GM21723 (cell line): ENCODE results near the gene ACTRT2.

ENCODE experiments used
- ATAC-seq: cut with Tn5 transposase; IDR thresholded peaks from one replicate; pipeline ENCODE4 v1.9.1; 2021; ENCODE audit warnings: mild to moderate bottlenecking, moderate library complexity; ENCODE audit not compliant: unreplicated experiment

ACTRT2 gene

DNA sequence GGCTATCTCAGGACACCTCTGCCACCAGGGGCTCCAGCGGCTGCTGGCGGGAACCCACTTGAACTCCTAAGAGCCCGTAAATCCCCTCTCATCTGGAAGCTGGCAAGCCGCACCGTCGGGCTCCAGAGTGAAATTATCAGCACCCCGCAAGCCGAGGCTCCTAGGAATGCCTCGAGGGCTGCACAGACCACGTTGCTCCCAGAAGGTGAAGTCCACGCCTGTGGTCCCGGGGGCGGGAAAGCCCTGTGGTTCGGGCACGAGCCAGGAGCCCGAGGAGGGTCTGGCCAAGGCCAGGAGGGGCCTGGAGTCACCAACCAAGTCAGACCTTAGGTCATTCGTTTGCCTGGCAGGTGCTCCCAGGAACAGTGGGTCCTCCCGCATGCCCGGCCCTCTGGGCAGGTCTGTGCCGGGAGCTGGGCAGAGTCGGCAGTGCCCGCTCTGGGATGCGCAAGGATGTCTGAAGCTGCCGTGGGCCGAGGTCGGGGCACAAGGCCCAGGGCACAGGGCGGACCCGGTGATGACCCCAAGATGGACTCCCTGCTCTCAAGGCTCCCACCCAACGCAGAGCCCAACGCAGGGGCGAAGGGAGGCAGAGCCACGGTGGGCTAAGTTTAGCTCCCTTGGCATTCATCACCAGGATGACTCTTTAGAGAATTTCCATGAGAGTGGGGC is 8.9 kb downstream of the ACTRT2 start:
- no peak for ATAC-seq

DNA sequence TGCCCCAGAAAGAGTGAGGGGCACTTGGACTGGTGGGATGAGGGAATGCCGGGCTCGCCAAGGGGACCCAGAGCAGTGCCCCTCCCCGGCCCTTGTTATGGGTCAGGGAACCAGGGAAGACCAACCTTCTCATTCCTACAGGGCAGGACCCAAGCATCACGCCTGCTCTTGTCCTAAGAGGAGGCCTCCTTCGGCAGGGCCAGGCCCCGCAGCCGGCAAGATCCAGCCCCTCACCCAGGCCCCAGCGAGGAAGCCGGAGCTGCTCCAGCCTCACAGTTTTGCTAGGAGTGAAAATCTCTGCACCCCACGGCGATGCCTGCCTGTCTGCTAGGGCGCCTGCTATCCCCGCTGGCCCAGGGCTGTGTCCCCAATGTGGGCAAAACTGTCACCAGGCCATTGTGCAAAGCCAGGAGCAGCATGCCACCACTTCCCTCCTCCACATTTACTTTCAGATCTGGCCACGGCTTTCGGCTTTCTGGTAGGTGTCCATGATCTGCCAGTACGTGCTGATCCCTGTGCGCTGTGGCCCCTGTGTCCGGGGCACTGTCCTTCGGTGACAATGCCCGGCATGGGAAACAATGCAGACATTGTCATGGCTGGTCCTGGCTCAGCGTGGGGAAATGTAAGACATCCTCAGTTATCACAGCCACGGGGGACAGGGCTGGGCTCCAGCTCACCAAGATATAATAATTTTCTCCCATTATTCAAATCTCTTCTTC is 9.6 kb downstream of the ACTRT2 start:
- ATAC-seq = no peak

DNA sequence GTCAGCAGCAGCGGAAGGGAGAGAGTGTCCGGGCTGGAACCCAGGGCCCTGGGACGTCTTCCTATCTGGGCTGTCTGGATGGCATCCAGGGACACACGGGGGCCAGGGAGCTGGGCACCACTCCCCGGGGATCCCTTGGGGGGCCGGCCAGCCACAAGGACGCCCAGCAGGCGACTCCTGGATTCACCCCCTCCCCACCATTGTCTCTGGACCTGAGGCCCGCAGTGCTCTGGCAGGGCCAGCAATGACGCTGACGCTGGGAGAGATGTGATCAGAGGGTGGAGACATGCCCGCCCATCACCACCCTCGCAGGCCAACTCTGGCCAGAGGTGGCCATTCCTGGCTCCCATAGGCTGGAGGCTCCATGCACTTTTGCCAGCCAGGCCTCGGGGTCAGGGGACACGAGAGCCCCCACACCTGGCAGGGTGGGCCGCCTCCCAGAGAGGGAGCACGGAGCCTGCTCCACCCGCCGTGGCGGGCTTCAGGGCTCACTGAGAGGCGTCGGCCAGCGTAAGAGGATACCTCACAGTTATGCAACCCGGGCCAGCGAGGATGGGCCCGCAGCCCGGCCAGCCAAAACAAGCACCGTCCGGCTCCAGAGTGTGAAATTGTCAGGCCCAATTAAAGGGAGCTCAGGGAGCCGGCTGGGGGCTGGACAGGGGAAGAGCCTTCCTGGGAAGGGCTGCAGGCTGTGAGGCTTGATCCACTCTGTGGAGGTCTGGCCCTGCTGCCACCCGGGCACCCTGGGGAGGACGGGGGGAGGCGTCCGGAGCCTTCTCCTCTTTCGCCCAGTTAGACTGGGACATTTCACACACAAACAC is 10.3 kb downstream of the ACTRT2 start:
- ATAC-seq = no peak

DNA sequence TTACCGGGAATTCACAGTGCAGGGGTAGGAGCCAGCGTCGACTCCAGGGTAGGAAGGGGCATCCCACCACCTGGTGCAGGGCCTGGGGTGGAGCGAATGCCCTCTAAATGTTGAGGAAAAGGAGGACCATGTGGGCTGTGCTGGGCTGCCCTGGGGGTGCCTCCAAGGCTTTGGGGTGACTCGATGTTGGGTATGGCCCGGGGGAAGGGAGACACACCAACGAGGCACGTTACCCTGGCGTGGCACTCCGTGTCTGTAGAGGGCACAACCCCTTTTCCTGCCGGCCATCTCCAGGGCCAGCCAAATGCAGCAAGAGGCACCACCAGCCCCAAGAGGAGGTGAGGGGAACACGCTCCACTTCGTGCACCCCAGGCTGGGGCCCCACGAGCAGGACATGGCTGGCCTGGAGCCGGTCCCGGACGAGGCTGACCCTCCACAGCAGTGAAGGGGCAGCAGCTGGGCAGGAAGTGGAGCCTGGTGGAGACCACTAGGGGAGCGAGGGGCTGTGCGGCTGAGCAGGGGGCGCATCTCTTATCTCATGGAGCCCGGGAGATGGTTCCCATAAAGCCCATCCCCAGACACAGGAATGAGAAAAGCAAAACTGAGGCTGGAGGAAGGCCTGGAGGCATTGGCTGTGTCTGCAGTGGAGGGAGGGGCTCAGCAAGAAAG is 11.2 kb downstream of the ACTRT2 start:
- no peak for ATAC-seq

DNA sequence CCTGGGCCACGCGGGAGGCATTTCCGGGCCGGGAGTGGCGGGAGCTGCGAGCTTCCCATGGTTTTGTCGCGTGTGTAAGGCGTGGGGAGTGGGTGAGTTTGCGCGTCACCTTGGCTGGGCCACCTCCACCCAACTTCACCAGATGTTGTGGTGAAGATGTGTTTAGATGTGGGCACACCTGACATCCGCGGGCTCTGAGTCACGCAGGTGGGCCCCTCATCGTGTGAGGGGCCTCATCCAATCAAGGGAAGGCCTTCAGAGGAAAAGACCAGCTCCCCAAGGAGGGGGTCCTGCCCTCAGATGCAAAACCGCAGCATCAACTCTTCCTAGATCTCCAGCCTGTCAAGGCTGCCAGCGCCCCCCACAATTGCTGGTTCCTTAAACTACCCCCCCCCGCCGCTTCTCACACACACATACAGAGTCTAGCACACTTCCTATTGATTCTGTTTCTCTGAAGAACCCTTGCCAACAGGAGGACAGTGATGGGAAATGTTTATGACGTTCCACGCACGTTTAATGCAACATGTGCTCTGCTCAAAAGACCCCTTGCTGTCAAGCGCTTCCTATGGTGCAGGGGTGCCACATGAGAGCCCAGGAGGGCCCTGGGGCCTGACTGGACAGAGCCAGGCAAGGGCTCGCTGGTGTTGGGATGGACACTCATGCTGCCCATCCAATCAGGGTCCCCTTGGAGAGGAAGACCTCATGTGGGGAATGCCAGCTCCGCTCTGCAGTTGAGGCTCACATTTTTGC is 11.9 kb downstream of the ACTRT2 start:
- no peak for ATAC-seq

DNA sequence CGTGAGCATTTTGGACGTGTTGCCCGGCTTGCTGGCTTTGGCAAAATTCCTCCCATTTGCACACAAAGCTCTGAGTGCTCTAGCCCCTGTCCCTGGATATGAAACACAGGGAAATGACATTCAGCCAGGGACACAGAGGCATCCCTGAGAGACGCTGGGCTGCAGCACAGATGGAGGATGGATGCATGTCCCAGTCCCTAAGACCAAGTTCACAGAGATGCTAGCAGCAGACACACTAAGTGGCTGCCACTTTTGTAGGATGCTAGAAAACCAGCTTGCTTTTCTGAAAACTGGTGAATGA is 12.5 kb downstream of the ACTRT2 start:
- ATAC-seq = no peak

DNA sequence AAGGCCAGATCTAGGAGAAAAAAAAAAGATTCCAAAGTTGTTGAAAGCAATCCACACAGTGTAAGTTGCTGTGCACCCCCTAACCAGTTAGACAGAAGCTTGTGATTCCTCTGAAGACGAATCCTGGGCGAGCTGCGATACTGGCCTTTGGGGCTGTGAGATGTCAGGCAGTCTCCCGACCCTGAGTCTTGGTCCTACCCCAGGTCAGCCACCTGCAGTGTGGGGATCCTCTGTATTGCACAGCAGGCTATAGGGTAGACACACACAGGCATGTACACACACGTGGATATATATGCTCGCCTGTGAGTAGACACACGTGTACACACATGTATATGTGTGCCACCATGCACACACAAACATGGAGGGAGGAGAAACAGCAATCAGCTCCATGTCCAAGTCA is 12.9 kb downstream of the ACTRT2 start:
- ATAC-seq = no peak

DNA sequence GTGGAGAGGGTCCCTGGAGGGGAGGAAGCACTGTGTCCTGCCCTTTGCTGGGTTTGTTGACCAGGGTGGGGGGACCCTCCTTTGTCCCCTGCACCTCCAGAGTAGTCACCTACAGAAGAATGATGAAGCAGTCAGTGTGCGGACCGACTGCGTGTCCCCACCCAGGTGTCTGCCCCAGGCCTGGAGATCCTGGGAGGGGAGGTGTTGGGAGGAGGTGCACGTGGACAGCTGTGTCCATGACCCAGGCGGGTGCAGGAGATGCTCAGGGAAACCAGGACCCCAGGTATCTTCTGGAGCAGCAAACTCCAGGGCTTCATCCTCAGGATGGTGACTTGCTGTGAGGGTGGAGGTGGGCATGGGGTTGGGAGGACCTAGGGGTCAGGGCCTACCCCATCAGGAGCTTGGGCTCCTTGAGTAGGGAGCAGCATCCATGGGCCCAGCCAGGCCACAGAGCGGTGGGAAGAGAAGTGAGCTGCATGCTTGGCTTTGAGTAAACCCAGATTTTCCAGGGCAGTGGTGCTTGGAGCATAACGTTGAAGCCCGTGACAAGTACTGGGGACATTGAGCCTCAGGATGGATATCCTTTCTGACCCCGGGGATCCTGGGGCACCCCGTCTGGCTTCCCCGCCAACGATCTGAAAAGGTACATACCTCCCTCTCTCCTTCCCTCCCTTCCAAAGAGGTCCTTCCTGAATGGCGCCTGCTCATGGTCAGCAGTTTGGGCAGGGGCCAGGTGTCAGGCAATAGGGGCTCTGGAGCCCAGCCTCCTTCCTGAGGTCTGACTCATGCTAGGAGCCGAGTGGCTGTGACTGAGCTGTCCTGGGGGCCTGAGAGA is 13.7 kb downstream of the ACTRT2 start:
- no peak for ATAC-seq

DNA sequence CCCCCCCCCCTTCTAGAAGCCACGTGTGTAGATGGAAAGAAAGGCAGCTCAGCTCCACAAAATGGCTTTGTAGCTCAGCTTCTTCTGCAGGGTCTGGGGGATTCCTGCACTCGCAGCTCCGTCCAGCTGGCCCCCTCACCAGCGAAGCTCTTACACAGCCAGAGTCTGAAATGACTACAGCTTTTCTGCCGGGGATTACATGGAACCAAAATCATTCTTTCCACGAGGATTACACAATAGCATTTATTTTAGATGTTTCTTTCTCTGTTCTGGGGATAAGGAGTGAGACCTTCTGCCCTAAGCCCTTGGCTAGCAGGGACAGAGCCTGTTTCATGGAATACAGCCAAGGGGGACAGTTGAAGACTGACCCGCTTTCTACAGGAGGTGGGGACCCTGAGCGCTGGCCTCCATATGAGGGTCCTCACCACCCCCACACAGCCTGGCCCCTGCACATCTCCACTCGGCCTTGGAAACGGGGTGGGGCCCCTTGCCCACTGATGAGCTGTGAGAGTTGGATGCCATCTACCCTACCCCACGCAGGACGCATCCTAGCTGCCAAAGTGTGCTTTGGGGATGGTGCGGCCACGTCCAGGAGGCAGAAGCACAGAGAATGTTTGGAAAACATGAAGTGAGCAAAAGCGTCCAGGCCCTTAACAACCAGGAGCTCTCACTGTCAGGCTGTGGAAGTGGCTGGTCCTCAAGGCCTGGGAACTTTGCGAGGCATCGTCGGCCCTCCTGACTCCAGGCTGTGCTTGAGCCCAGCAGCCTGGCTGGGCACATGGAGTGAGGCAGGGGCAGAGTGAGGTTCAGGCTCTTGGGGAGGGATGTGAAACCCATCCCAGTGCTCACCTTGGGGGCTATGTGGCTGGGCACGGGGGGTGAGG is 14.5 kb downstream of the ACTRT2 start:
- no peak for ATAC-seq

DNA sequence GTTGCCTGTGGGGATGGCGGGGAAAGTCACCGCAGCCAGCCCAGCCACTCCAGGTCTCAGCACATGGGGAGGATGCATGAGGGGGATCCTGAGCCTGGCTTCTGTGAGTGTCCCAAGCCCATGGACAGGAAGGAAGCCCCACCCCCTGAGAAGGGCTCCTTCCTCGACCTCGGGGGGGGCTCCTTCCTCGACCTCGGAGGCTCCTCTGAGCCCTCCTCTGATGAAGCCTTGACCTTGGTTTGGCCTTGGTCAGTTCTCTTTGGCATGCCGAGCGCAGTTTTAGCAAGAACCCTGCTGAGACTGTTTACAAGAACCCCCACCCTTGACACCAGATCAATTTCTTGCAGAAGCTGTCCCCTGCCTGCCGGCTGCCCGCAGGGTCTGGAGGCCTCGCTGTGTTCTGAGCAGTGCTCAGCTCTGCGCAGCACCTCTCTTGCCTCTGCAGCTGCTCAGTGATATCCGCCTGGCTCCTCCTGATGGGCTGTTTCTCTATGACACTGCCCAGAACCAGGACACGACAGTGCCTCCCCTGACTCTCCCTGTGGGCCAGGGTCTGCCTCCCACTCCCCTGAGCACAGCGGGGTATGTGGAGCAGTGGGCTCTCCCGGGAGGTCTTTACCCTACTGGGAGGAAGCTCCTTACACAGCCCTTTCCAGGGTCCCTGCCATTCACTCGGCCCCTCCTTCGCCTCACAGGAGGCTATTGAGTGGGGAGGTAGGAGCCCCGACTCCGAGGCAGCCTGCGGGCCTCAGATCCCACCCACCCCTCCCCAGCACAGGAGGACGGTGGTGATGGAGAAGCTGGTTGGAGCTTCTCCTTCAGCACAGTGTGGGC is 15.4 kb downstream of the ACTRT2 start:
- no peak for ATAC-seq

DNA sequence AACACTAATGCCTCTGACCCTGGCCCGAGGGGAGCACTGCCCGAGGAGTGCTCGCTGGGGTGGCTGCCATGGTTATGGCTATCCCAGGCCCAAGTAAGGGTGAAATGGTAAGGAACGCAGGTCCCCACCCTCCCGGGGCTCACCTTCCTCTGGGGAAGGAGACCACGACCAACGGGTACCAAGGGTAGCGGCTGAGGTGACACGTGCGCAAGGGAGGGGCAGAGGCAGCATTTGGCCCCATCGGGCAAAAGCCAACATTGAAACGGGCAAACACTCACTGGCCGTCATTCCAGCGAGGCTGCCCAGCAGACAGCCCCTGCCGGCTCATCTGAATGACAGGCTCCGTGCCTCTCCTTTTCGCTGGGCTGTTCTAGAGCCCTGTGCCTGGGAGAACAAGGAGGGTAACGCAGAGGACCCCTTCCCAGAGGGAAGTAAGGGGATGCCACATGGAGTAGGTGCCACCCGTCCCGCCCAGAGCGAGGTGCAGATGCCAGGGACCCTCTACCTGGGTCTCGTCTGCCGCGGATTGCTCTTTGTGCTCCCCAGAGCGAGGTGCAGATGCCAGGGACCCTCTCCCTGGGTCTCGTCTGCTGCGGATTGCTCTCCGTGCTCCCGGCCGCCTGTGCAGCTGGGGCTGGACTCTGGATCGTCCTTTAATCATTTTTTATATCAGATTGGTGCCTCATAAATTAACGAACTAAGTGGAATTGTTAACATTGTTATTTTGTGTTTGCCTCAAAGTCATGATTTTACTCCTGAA is 16.2 kb downstream of the ACTRT2 start:
- ATAC-seq = no peak

DNA sequence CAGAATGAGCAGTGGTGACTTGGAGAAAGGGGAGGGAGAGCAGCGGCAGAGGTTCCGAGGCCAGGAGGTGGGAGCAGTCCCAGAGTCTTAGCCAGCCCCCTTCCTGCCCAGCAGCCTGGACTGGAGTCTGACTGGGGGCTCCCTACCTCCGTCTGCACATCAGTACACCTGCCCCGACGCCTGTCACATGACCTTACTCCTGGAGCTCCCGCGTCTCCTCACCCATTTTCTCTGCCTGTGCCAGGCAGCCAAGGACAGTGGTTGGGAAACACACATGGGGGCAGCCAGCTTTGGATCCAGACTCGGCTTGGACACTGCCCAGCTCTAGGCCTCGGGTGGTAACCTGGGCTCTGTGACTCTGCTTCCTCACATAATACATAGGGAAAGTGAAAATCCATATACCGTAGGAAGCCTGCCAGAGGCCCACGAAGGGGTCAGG is 16.9 kb downstream of the ACTRT2 start:
- no peak for ATAC-seq

DNA sequence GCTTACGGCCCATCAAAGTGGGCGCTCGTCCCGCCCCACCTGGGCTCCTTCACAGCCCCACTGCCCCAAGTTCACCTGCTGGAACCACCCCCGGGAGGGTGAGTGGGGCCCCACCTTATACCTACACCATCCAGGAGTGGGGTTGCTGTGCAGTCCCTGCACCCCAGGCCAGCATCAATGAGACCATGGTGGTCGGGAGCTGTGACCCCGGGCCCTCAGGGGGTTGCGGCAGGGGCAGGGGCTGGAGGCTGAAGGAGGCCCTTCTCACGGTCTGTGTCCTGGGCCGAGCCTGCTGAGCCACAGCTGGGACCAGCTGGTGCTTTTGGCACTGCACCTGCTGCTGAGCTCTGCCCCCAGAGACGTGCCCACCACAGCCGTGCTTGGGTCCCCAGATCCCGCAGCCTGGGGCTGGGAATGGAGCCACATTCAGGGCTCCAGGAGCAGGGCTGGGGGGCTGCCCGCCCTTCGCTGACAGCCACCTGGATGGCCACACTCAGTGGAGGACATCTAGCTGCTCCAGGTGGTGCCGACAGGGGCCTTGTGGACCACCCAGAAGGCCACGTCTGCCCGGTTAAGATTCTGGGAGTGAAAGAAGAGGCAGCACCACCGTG is 17.4 kb downstream of the ACTRT2 start:
- no peak for ATAC-seq

DNA sequence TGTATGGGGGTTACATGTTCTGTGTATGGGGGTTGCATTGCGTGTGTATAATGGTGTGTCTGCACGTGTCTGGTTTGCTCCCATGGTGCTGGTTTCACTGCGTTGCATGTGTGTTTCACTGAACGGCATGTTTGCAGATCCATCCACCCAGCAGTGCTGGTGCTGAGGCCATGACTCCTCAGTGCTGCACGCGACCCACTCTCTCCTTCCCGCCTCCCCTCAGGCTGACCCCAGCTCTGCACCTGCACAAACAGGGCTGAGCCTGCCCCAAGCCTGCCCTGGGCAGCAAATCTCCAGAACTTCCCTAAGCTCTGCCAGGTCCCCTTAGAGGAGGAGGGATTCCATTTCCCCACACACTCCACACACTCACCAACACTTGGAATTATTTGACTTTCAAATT is 18.7 kb downstream of the ACTRT2 start:
- no peak for ATAC-seq

DNA sequence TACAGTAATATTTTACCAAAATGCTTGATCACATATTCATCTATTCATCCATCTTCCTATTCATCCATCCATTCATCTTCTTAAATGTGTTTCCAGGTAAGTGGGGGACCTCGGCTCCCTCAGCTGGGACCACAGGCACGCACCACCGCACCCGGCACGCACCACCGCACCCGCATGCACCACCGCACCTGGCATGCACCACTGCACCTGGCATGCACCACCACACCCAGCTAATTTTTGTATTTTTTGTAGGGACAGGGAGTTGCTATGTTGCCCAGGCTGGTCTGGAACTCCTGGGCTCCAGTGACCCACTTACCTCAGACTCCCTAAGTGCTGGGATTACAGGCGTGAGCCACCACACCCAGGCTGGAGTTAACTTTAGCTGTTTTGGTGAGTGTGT is 21.2 kb downstream of the ACTRT2 start:
- no peak for ATAC-seq

DNA sequence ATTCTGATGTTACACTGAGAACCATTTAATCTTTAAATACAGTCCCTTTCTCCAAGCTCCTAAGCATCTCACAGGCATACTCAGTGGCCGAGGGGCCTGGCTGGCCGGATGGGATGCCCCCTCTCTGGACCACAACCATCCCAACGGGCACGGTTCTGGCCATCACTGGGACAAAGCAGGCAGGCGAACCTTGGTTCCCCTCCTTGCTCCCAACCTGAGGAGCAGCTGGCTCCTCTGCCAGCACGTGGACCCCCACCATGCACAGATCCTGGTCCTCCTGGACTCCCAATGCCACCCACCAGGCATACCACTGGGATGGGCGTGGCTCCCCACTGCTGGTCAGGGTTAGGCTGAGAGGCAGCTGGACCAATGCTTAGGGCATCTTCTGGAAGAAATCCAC is 27.9 kb downstream of the ACTRT2 start:
- no peak for ATAC-seq

DNA sequence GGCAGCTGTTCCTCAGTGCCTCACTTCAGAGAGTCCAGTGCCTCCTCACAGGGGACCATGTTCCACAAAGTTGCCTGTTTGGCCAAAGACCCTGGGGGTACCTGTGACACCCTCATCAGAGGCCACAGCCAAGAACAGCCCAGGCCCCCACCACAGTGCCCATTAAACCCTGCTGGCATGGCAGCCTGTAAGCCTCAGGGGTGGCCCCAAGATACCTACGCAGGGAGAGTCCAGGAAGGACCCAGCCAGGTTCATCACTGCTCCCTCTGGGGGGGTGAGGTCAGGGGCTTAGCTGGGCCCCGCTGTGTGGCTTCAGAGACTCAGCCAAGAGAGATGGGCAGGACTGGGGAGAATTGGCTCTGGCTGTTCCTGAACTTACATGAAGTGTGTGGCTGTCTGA is 28.6 kb downstream of the ACTRT2 start:
- ATAC-seq = no peak
